Measurements from ENCODE around the gene PTPRK.

DNA sequence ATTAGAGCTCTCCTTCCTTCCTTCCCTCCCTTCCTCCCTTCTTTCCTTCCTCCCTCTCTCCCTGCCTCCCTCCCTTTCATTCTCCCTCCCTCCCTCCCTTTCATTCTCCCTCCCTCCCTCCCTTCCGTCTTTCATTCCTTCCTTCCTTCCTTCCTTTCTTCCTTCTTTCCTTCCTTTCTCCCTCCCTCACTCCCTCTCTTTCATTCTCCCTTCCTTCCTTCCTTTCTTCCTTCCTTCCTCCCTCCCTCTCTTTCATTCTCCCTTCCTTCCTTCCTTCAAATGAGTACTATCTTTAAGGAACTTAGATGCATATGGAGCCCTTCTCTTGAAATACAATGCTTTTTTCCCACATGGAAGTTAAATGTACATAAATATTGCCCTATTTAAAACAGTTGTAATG is 20.9 kb upstream of the PTPRK start:
- TF ChIP-seq POLR2A (conservative IDR thresholded peaks at IDR 0.05) (no peak), HNRNPK (IDR thresholded peaks at IDR 0.05; ENCODE audit: low read depth, low read length, poor library complexity, severe bottlenecking) (no peak), NFYB (IDR thresholded peaks at IDR 0.05; ENCODE audit: extremely low read depth, insufficient read length) (no peak), ADNP (tag; IDR thresholded peaks at IDR 0.05) (no peak)
- TF ChIP-seq, protein P1, sequence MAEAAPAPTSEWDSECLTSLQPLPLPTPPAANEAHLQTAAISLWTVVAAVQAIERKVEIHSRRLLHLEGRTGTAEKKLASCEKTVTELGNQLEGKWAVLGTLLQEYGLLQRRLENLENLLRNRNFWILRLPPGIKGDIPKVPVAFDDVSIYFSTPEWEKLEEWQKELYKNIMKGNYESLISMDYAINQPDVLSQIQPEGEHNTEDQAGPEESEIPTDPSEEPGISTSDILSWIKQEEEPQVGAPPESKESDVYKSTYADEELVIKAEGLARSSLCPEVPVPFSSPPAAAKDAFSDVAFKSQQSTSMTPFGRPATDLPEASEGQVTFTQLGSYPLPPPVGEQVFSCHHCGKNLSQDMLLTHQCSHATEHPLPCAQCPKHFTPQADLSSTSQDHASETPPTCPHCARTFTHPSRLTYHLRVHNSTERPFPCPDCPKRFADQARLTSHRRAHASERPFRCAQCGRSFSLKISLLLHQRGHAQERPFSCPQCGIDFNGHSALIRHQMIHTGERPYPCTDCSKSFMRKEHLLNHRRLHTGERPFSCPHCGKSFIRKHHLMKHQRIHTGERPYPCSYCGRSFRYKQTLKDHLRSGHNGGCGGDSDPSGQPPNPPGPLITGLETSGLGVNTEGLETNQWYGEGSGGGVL (CRISPR knock-in tag; IDR thresholded peaks at IDR 0.05): no peak
- TF ChIP-seq, protein P2, sequence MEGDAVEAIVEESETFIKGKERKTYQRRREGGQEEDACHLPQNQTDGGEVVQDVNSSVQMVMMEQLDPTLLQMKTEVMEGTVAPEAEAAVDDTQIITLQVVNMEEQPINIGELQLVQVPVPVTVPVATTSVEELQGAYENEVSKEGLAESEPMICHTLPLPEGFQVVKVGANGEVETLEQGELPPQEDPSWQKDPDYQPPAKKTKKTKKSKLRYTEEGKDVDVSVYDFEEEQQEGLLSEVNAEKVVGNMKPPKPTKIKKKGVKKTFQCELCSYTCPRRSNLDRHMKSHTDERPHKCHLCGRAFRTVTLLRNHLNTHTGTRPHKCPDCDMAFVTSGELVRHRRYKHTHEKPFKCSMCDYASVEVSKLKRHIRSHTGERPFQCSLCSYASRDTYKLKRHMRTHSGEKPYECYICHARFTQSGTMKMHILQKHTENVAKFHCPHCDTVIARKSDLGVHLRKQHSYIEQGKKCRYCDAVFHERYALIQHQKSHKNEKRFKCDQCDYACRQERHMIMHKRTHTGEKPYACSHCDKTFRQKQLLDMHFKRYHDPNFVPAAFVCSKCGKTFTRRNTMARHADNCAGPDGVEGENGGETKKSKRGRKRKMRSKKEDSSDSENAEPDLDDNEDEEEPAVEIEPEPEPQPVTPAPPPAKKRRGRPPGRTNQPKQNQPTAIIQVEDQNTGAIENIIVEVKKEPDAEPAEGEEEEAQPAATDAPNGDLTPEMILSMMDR (IDR thresholded peaks at IDR 0.05 in 2 of 3, conservative IDR thresholded peaks at IDR 0.05 in 1 of 3; ENCODE audit: insufficient read depth in 2 of 3, low read depth in 1 of 3, low read length in 3 of 3): no peak

Data from K562 (cell line).